Measurements from ENCODE around the gene KLB.
"Not testable (repeated sequence)": the region's sequence is repeated elsewhere in the genome, so short reads cannot be mapped to it uniquely, and the experiment has no call there.

The KLB gene

GRCh38 chr4:39426728-39427127 lies 20.0 kb downstream of the KLB start:
- DNase-seq (ENCODE audit: low read depth), result no peak

GRCh38 chr4:39427520-39428114 lies 20.9 kb downstream of the KLB start:
- DNase-seq (ENCODE audit: low read depth), result no peak

GRCh38 chr4:39429476-39430334 lies 23.0 kb downstream of the KLB start:
- DNase-seq (ENCODE audit: low read depth), result no peak

- no peak for DNase-seq (ENCODE audit: low read depth)
Observed at GRCh38 chr4:39433878-39434492, 27.3 kb downstream of the KLB start.

- no peak for DNase-seq (ENCODE audit: low read depth)
Observed at GRCh38 chr4:39435659-39436563, 29.2 kb downstream of the KLB start.

GRCh38 chr4:39441593-39441992 lies 34.9 kb downstream of the KLB start:
- no peak for DNase-seq (ENCODE audit: low read depth)

GRCh38 chr4:39442998-39443397 lies 36.3 kb downstream of the KLB start:
- DNase-seq (ENCODE audit: low read depth), result no peak

GRCh38 chr4:39446483-39446841 lies 39.7 kb downstream of the KLB start:
- no peak for DNase-seq (ENCODE audit: low read depth)

GRCh38 chr4:39446842-39447573 lies 40.3 kb downstream of the KLB start:
- no peak for DNase-seq (ENCODE audit: low read depth)

GRCh38 chr4:39450618-39451017 lies 43.9 kb downstream of the KLB start:
- DNase-seq (ENCODE audit: low read depth), result no peak

- DNase-seq (ENCODE audit: low read depth), result no peak
Observed at GRCh38 chr4:39451423-39452023, 44.8 kb downstream of the KLB start.

- no peak for DNase-seq (ENCODE audit: low read depth)
Observed at GRCh38 chr4:39452153-39452859, 45.6 kb downstream of the KLB start.

- no peak for DNase-seq (ENCODE audit: low read depth)
Observed at GRCh38 chr4:39452860-39453587, 46.3 kb downstream of the KLB start.

- DNase-seq (ENCODE audit: low read depth), result no peak
Observed at GRCh38 chr4:39453738-39454137, 47.0 kb downstream of the KLB start.

- DNase-seq (ENCODE audit: low read depth), result no peak
Observed at GRCh38 chr4:39455486-39455885, 48.8 kb downstream of the KLB start.

- DNase-seq (ENCODE audit: low read depth), result no peak
Observed at GRCh38 chr4:39456946-39457763, 50.4 kb downstream of the KLB start.

GRCh38 chr4:39458161-39458504 lies 51.4 kb downstream of the KLB start:
- not testable (repeated sequence) for DNase-seq (ENCODE audit: low read depth)

- DNase-seq (ENCODE audit: low read depth), result peak; percentile 93
Observed at GRCh38 chr4:39458505-39459300, 52.0 kb downstream of the KLB start, which contains the start of the genes LIAS and RPL9. Gene LIAS, plus strand, starts transcription at chr4:39459056. Its CDS starts 62 bp downstream, at chr4:39459118. Gene RPL9, minus strand, starts transcription at chr4:39458922. Its CDS starts 483 bp downstream, at chr4:39458439.

All from stimulated activated CD8-positive, alpha-beta memory T cell treated with anti-CD3 and anti-CD28 coated beads, Interleukin-12 subunit alpha, Interleukin-12 subunit beta, amount 100 ng/mL, for 1 hour (primary cell).